Uterus (tissue), 4 donors: ENCODE results near the gene LRP1B. TPM values are rescaled to one million over a fixed set of nuclear protein-coding genes. Genes with fewer than 3 reads are reported as not detected.

Source experiments
- DNase-seq, 2 donors: peaks; one replicate each; pipeline ENCODE4 v3.0.0-alpha.2; 2019 to 2020
- H3K27ac ChIP-seq, 2 donors: fragments of 200-600 bp; sonication (generic); 1 replicate in 1 of 2; 2 replicates in 1 of 2; pipeline ENCODE4 v1.5.1; 2016 to 2018
- H3K27me3 ChIP-seq, 2 donors: fragments of 200-600 bp; sonication (generic); one replicate each; pipeline ENCODE4 v1.5.1; 2018 to 2019; ENCODE audit warnings: control low read depth in 1 of 2
- H3K36me3 ChIP-seq, 2 donors: fragments of 200-600 bp; sonication (generic); one replicate each; pipeline ENCODE4 v1.5.1; 2019; ENCODE audit warnings: control low read depth in 1 of 2
- H3K4me1 ChIP-seq, 2 donors: fragments of 200-600 bp; sonication (generic); one replicate each; pipeline ENCODE4 v1.5.1; 2018 to 2019; ENCODE audit warnings: control low read depth in 1 of 2
- H3K4me3 ChIP-seq, 2 donors: fragments of 200-600 bp; sonication (generic); 1 replicate in 1 of 2; 2 replicates in 1 of 2; pipeline ENCODE4 v1.5.1; 2018 to 2019; ENCODE audit warnings: mild to moderate bottlenecking in 1 of 2
- H3K9me3 ChIP-seq, 2 donors: fragments of 200-600 bp; sonication (generic); one replicate each; pipeline ENCODE4 v1.5.1; 2019; ENCODE audit warnings: control low read depth in 1 of 2
- POLR2A ChIP-seq, 2 donors: fragments of 450-650 bp; IDR thresholded peaks; one replicate each; pipeline ENCODE4 v1.6.1; 2016; ENCODE audit warnings: antibody characterized with exemption in 2 of 2, mild to moderate bottlenecking in 1 of 2, moderate library complexity in 1 of 2
- intact Hi-C: fragments of 100-400 bp; cut with DNase I; formaldehyde crosslinking; loops from one replicate; pipeline ENCODE4 v1.15.1; 2023; ENCODE audit warnings: low total_unique reads
- total RNA-seq, 4 donors: library from RNA; depleted of rRNA in 3 of 4; stranded (reverse); fragments of >200 nt in 3 of 4; gene quantifications; one replicate each; pipeline versions ENCODE4 v1.1.0 to v1.2.4, GENCODE V29; 2014 to 2023
- TF ChIP-seq, protein P1 (sequence below), 4 experiments: fragments of 200-600 bp in 2 of 4; fragments of 450-650 bp in 2 of 4; sonication (generic) in 2 of 4; IDR thresholded peaks; one replicate each; pipeline ENCODE4 v1.5.1; 2016 to 2019; ENCODE audit warnings: antibody characterized with exemption in 4 of 4, mild to moderate bottlenecking in 2 of 4, moderate library complexity in 1 of 4
- donor health status: DM: yes; HTN: yes; CAD: no.

LRP1B gene
- total RNA-seq, 4 donors from 2014 or later = 0.29 to 7.3 (median 0.79) TPM; not detected in 1

GRCh38 chr2:142040556-142040955, 90.3 kb downstream of the LRP1B start:
- TF ChIP-seq, protein P1, sequence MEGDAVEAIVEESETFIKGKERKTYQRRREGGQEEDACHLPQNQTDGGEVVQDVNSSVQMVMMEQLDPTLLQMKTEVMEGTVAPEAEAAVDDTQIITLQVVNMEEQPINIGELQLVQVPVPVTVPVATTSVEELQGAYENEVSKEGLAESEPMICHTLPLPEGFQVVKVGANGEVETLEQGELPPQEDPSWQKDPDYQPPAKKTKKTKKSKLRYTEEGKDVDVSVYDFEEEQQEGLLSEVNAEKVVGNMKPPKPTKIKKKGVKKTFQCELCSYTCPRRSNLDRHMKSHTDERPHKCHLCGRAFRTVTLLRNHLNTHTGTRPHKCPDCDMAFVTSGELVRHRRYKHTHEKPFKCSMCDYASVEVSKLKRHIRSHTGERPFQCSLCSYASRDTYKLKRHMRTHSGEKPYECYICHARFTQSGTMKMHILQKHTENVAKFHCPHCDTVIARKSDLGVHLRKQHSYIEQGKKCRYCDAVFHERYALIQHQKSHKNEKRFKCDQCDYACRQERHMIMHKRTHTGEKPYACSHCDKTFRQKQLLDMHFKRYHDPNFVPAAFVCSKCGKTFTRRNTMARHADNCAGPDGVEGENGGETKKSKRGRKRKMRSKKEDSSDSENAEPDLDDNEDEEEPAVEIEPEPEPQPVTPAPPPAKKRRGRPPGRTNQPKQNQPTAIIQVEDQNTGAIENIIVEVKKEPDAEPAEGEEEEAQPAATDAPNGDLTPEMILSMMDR (IDR thresholded peaks at IDR 0.05) = no peak
- TF ChIP-seq POLR2A (IDR thresholded peaks at IDR 0.05) = no peak
- intact Hi-C loops = no loop called here

DNA sequence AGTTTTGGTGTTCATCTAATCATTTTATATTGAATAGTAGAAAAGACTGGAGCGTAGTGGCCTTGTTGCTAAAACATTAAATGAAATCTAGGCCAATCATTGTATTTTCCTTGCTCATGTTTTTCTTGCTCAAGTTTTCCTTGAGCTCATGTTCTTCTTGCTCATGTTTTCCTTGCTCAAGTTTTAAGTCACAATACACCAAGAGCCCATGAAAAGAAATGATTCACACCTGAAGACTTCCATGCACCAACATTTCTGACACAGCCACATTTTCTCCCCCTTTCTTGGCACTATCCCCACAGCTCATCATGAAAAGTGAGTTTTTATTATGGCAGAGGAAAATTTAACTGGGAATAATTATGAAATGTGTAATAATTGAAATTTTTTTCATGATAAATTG, 92.0 kb downstream of the LRP1B start:
- Histone ChIP-seq H3K27me3 (no peaks in the 10 kb centered on the region), H3K4me3 (no peak overlapping the region), H3K36me3 (no peaks in the 10 kb centered on the region), H3K9me3 (no peaks in the 10 kb centered on the region), H3K27ac (no peak overlapping the region), H3K4me1 (no peaks in the 10 kb centered on the region)
- no peak for DNase-seq
- intact Hi-C loops = no loop called here
- TF ChIP-seq, protein P1 (IDR thresholded peaks at IDR 0.05) = no peak
- TF ChIP-seq POLR2A (IDR thresholded peaks at IDR 0.05) = no peak

More at GRCh38 chr2:142040556-142040955, 90.3 kb downstream of the LRP1B start:
- no peaks in the 10 kb centered on the region for H3K36me3 ChIP-seq
- no peak overlapping the region for H3K27ac ChIP-seq
- no peaks in the 10 kb centered on the region for H3K27me3 ChIP-seq
- DNase-seq = no peak
- no peak overlapping the region for H3K4me3 ChIP-seq
- H3K9me3 ChIP-seq = no peaks in the 10 kb centered on the region
- H3K4me1 ChIP-seq = no peaks in the 10 kb centered on the region

DNA sequence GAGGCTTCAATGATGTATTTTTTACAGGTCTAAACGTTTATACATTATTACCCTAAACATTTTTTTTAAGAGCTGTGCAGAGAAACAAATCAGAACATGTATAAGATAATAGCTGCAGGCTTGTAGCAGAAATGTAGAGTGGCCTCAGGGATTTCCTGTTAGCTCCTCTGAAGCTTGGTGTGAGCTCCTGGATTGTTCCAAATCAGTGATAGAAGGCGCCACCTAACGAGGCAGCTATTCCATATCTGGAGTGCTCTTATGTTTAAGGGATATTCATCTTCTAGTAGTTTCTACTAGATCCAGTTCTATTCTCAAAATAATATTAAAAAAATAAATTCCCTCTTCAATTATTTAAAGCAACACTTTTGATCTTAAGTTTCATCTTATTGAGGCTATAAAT, 93.1 kb downstream of the LRP1B start:
- no peak for TF ChIP-seq POLR2A (IDR thresholded peaks at IDR 0.05)
- TF ChIP-seq, protein P1 (IDR thresholded peaks at IDR 0.05) = no peak
- H3K27ac ChIP-seq = no peak overlapping the region

DNA sequence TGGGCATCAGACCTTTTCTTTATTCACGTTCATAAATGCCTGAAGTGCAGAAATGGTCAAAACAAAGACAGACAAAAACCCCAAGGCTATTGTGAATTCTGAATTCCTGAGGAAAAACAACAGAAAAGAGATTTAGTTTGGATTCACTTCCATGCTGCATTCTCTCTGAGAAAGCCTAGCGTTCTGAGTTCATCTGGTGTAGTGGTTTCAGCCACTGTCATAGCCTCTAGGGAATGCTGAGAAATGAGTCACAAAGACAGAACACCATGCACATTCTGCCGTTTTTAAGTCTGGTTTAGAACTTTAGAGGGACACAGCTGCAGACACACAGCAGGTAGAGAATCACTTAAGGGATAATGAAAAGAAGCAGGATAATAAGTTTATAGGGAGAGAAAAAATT, 93.8 kb downstream of the LRP1B start:
- H3K4me1 ChIP-seq = no peaks in the 10 kb centered on the region
- H3K27ac ChIP-seq = no peak overlapping the region
- intact Hi-C loops = no loop called here
- no peak overlapping the region for H3K4me3 ChIP-seq
- TF ChIP-seq, protein P1 (IDR thresholded peaks at IDR 0.05) = no peak
- no peak for TF ChIP-seq POLR2A (IDR thresholded peaks at IDR 0.05)
- DNase-seq = no peak
- H3K36me3 ChIP-seq = no peaks in the 10 kb centered on the region
- H3K9me3 ChIP-seq = no peaks in the 10 kb centered on the region
- no peaks in the 10 kb centered on the region for H3K27me3 ChIP-seq

More for the DNA sequence above, 93.1 kb downstream of the LRP1B start:
- DNase-seq = no peak
- Histone ChIP-seq H3K36me3 (no peaks in the 10 kb centered on the region), H3K4me1 (no peaks in the 10 kb centered on the region), H3K4me3 (no peak overlapping the region), H3K9me3 (no peaks in the 10 kb centered on the region), H3K27me3 (no peaks in the 10 kb centered on the region)
- intact Hi-C loops = no loop called here

DNA sequence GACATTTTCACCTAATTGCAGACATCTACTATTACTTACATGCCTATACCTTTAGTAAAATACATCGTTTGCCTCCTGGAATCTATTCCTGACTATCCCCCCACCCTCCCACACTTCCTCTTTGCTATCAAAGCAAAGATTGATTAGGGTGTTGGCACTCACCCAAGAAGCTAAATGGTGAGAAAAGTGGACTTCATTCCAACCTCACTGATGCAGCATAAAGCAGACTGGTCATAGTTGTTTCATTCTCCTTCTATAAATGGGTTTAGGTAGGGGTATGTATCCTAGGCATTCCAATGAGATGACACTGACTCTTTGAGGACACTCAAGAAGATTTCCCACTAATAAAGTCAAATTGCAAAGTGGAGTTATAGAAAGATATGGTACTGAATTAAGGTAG, 97.4 kb downstream of the LRP1B start:
- TF ChIP-seq POLR2A (IDR thresholded peaks at IDR 0.05) = no peak
- TF ChIP-seq, protein P1 (IDR thresholded peaks at IDR 0.05) = no peak
- DNase-seq = no peak
- Histone ChIP-seq H3K9me3 (no peaks in the 10 kb centered on the region), H3K36me3 (no peaks in the 10 kb centered on the region), H3K4me1 (no peaks in the 10 kb centered on the region), H3K27me3 (no peaks in the 10 kb centered on the region), H3K27ac (no peak overlapping the region), H3K4me3 (no peak overlapping the region)
- intact Hi-C loops = no loop called here
